IMR-90 (cell line): ENCODE data around the gene FLT1. TPM values are rescaled to one million over a fixed set of nuclear protein-coding genes. Genes with fewer than 3 reads are reported as not detected.

Experiments
- ATAC-seq: fragments of 200-7000 bp; cut with Tn5 transposase; 2 replicates; pipeline ENCODE4 v1.9.1; 2020; ENCODE audit warnings: low read depth, mild to moderate bottlenecking, moderate library complexity
- BruUV-seq: library from RNA; stranded (reverse); fragments of 400-500 nt; replicated peaks from 2 replicates; lab custom pipeline; 2021; lab: Mats Ljungman, UMichigan
- CTCF ChIA-PET: fragments of 300-600 bp; formaldehyde crosslinking; extraction: SDS; loops from one replicate; lab custom pipeline; 2021; ENCODE audit warnings: antibody characterized with exemption; lab: Yijun Ruan, JAX
- POLR2A ChIA-PET: fragments of 300-600 bp; sonication (Branson Sonifier 250); formaldehyde crosslinking; loops from one replicate; lab custom pipeline; 2022; ENCODE audit warnings: antibody characterized with exemption; ENCODE audit not compliant: unreplicated experiment; lab: Charles Lee
- DNase-seq: peaks from one replicate; pipeline ENCODE4 v3.0.0; 2013
- H2AFZ ChIP-seq: replicated peaks from 2 replicates; pipeline ENCODE3; 2013; ENCODE audit warnings: low read length, mild to moderate bottlenecking; ENCODE audit not compliant: poor library complexity
- H2AK5ac ChIP-seq: 2 replicates; pipeline ENCODE4 v1.6.1; 2013; ENCODE audit warnings: low read depth, low read length, inconsistent platforms
- H2AK9ac ChIP-seq: replicated peaks from 2 replicates; pipeline ENCODE3; 2013; ENCODE audit warnings: mild to moderate bottlenecking, low read depth, low read length, moderate library complexity; ENCODE audit not compliant: poor library complexity
- H2BK120ac ChIP-seq: 2 replicates; pipeline ENCODE4 v1.6.1; 2013; ENCODE audit warnings: low read depth, low read length, inconsistent platforms
- H2BK15ac ChIP-seq: 3 replicates; pipeline ENCODE4 v1.6.1; 2013; ENCODE audit warnings: low read depth, low read length, inconsistent platforms
- H2BK20ac ChIP-seq: 2 replicates; pipeline ENCODE4 v1.6.1; 2013; ENCODE audit warnings: low read depth, mild to moderate bottlenecking, inconsistent platforms, low read length, moderate library complexity
- H2BK5ac ChIP-seq: 2 replicates; pipeline ENCODE4 v1.6.1; 2013; ENCODE audit warnings: mild to moderate bottlenecking, low read depth, low read length, inconsistent platforms; ENCODE audit not compliant: poor library complexity, severe bottlenecking
- H3K14ac ChIP-seq: replicated peaks from 2 replicates; pipeline ENCODE4 v1.6.1; 2013; ENCODE audit warnings: low read depth, low read length, inconsistent platforms
- H3K18ac ChIP-seq: 2 replicates; pipeline ENCODE4 v1.6.1; 2013; ENCODE audit warnings: low read depth, low read length, control low read depth
- H3K23ac ChIP-seq: 2 replicates; pipeline ENCODE4 v1.6.1; 2013; ENCODE audit warnings: low read depth, low read length, inconsistent platforms
- H3K27ac ChIP-seq: 2 replicates; pipeline ENCODE4 v1.5.1; 2013; ENCODE audit warnings: mild to moderate bottlenecking, control low read depth, low read length; ENCODE audit not compliant: insufficient read depth
- H3K27me3 ChIP-seq: 2 replicates; pipeline ENCODE4 v1.6.1; 2013; ENCODE audit warnings: low read length; ENCODE audit not compliant: control insufficient read depth, insufficient read depth
- H3K36me3 ChIP-seq: 2 replicates; pipeline ENCODE4 v1.6.1; 2013; ENCODE audit warnings: low read length, mixed read lengths; ENCODE audit not compliant: control insufficient read depth, insufficient read depth
- H3K4ac ChIP-seq: 2 replicates; pipeline ENCODE4 v1.6.1; 2013; ENCODE audit warnings: low read depth, low read length, inconsistent platforms
- H3K4me1 ChIP-seq: 2 replicates; pipeline ENCODE4 v1.6.1; 2013; ENCODE audit warnings: low read length, mixed read lengths; ENCODE audit not compliant: control insufficient read depth, insufficient read depth
- H3K4me2 ChIP-seq: 2 replicates; pipeline ENCODE4 v1.6.1; 2013; ENCODE audit warnings: low read depth, mild to moderate bottlenecking, control low read depth, low read length, moderate library complexity
- H3K4me3 ChIP-seq: 2 replicates; pipeline ENCODE4 v1.5.1; 2013; ENCODE audit warnings: low read depth, mild to moderate bottlenecking, control low read depth, low read length, moderate library complexity; ENCODE audit not compliant: insufficient read depth
- H3K56ac ChIP-seq: 2 replicates; pipeline ENCODE4 v1.6.1; 2013; ENCODE audit warnings: low read length, inconsistent platforms; ENCODE audit not compliant: insufficient read depth; ENCODE audit errors: extremely low read depth
- H3K79me1 ChIP-seq, 2 experiments: 2 replicates each; pipeline ENCODE4 v1.6.1; 2013; ENCODE audit warnings: low read length in 2 of 2, inconsistent platforms in 1 of 2, low read depth in 1 of 2
- H3K9ac ChIP-seq: 2 replicates; pipeline ENCODE4 v1.6.1; 2013; ENCODE audit warnings: low read depth, low read length, control low read depth
- H3K9me1 ChIP-seq: 2 replicates; pipeline ENCODE4 v1.6.1; 2013; ENCODE audit warnings: low read length, inconsistent platforms; ENCODE audit not compliant: insufficient read depth
- H3K9me3 ChIP-seq: 2 replicates; pipeline ENCODE4 v1.6.1; 2013; ENCODE audit warnings: low read length; ENCODE audit not compliant: control insufficient read depth, insufficient read depth
- H4K20me1 ChIP-seq: 2 replicates; pipeline ENCODE4 v1.6.1; 2013; ENCODE audit warnings: low read length, inconsistent platforms; ENCODE audit not compliant: insufficient read depth
- H4K5ac ChIP-seq: 2 replicates; pipeline ENCODE4 v1.6.1; 2013; ENCODE audit warnings: mild to moderate bottlenecking, low read depth, low read length, control low read depth
- H4K8ac ChIP-seq, 2 experiments: 2 replicates each; pipeline ENCODE4 v1.6.1; 2013; ENCODE audit warnings: low read depth in 2 of 2, low read length in 2 of 2, control low read depth in 1 of 2, inconsistent platforms in 1 of 2
- H4K91ac ChIP-seq: 2 replicates; pipeline ENCODE4 v1.6.1; 2013; ENCODE audit warnings: low read depth, low read length, inconsistent platforms; ENCODE audit not compliant: insufficient read depth
- BHLHE40 ChIP-seq: fragments of 150-350 bp; IDR thresholded peaks from 2 replicates; pipeline ENCODE4 v1.6.1; 2016; ENCODE audit warnings: mild to moderate bottlenecking, low read depth, low read length
- CEBPB ChIP-seq: IDR thresholded peaks from 2 replicates; pipeline ENCODE4 v1.6.1; 2012; ENCODE audit warnings: low read depth, low read length, improper control_type of control experiment
- CHD1 ChIP-seq: IDR thresholded peaks from 2 replicates; pipeline ENCODE4 v1.6.1; 2012; ENCODE audit warnings: low read depth, low read length, improper control_type of control experiment
- ELK1 ChIP-seq: fragments of 150-350 bp; IDR thresholded peaks from 2 replicates; pipeline ENCODE4 v1.6.1; 2016; ENCODE audit warnings: low read depth, mild to moderate bottlenecking, low read length, moderate library complexity, borderline replicate concordance
- FOS ChIP-seq: fragments of 150-350 bp; IDR thresholded peaks from 2 replicates; pipeline ENCODE4 v1.6.1; 2016; ENCODE audit warnings: low read depth, low read length
- MAFK ChIP-seq: IDR thresholded peaks from 2 replicates; pipeline ENCODE4 v1.6.1; 2012; ENCODE audit warnings: low read depth, low read length, improper control_type of control experiment
- MAZ ChIP-seq: IDR thresholded peaks from 2 replicates; pipeline ENCODE4 v1.6.1; 2012; ENCODE audit warnings: low read depth, mild to moderate bottlenecking, low read length, improper control_type of control experiment, moderate library complexity, borderline replicate concordance
- MXI1 ChIP-seq: IDR thresholded peaks from 2 replicates; pipeline ENCODE4 v1.6.1; 2012; ENCODE audit warnings: low read depth, mild to moderate bottlenecking, low read length, moderate library complexity, borderline replicate concordance
- NFE2L2 ChIP-seq: fragments of 150-350 bp; IDR thresholded peaks from 2 replicates; pipeline ENCODE4 v1.6.1; 2016; ENCODE audit warnings: low read depth, mild to moderate bottlenecking, low read length
- POLR2A ChIP-seq: IDR thresholded peaks from 2 replicates; pipeline ENCODE4 v1.6.1; 2012; ENCODE audit warnings: mild to moderate bottlenecking, low read depth, low read length
- RAD21 ChIP-seq: IDR thresholded peaks from 2 replicates; pipeline ENCODE4 v1.6.1; 2012; ENCODE audit warnings: low read length, improper control_type of control experiment
- RCOR1 ChIP-seq: IDR thresholded peaks from 2 replicates; pipeline ENCODE4 v1.6.1; 2012; ENCODE audit warnings: mild to moderate bottlenecking, low read length, improper control_type of control experiment; ENCODE audit not compliant: insufficient replicate concordance
- RFX5 ChIP-seq: IDR thresholded peaks from 2 replicates; pipeline ENCODE4 v1.8.0; 2012; ENCODE audit warnings: low read depth, mild to moderate bottlenecking, low read length, moderate library complexity
- SMC3 ChIP-seq: fragments of 150-350 bp; IDR thresholded peaks from 2 replicates; pipeline ENCODE4 v1.6.1; 2016; ENCODE audit warnings: low read depth, mild to moderate bottlenecking, antibody characterized with exemption, low read length, moderate library complexity
- WGBS, 2 experiments: methylation state at CpG; one replicate each; pipeline versions ENCODE4 v1.1.5 to v1.1.7; 2013; ENCODE audit warnings: missing lambda C conversion rate in 2 of 2; ENCODE audit not compliant: insufficient read length in 1 of 2; ENCODE audit errors: extremely low coverage in 2 of 2; 5-methylcytosine and 5-hydroxymethylcytosine counted together
- dilution Hi-C: fragments of 300-500 bp; cut with HindIII; formaldehyde crosslinking; loops from one replicate; pipeline ENCODE4 v1.14.3; 2018; ENCODE audit warnings: low sequenced_read_pairs; ENCODE audit not compliant: unreplicated experiment
- in situ Hi-C: fragments of 300-500 bp; cut with MboI; formaldehyde crosslinking; loops from 3 replicates; pipeline ENCODE4 v1.14.3; 2019; ENCODE audit warnings: low sequenced_read_pairs, inconsistent platforms, mixed read lengths
- intact Hi-C: fragments of 100-400 bp; cut with micrococcal nuclease; formaldehyde crosslinking; loops from 2 replicates; pipeline ENCODE4 v1.10.0; 2022
- polyA plus RNA-seq, 3 experiments: library from polyadenylated mRNA; depleted of rRNA; stranded (reverse); fragments of >200 nt; gene quantifications; 2 replicates each; pipeline ENCODE4 v1.2.3, GENCODE V29; 2012; ENCODE audit warnings: low replicate concordance in 1 of 3
- total RNA-seq: library from RNA; depleted of rRNA; stranded (reverse); fragments of >200 nt; gene quantifications from 2 replicates; pipeline ENCODE4 v1.2.3, GENCODE V29; 2012
- TF ChIP-seq, protein P1 (sequence below): fragments of 150-350 bp; IDR thresholded peaks from 2 replicates; pipeline ENCODE4 v1.6.1; 2017; ENCODE audit warnings: mild to moderate bottlenecking, antibody characterized with exemption, low read length, low read depth
- TF ChIP-seq, protein P2 (sequence below): conservative IDR thresholded peaks from 2 replicates; pipeline ENCODE4 v1.5.1; 2012; ENCODE audit warnings: mild to moderate bottlenecking, low read depth, low read length, improper control_type of control experiment

Gene FLT1
- total and polyA plus RNA-seq, 2 of the 4 experiments (the other 2 are of a cell fraction): 4.5 to 10.4 TPM

DNA sequence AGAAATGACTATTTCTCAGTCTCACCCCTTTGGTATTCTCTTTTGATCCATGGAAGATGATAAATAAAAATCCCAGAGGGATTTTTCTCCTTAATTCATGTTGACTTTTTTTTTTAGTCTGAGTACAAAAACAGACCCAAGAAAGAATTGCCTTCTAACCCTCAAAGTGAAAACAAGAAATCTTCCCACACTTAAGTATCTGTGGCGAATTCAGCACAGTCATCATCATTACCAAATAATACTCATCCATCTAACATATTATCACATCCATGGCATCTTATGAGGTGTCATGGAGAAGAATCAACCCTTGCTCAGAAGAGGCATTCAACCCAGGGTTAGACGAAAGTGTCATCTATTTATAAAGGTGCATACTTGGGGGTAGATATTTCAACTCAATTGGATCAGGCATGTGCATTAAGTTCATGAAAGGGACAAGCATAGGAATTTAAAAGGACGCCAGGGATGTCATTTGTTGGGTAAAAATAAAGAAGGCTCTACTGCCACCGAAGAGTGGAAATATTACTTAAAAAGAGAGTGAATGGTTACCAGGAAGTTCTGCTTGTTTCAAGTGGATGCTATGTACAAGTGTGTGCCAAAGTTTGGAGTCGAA is 101.9 kb downstream of the FLT1 start:
- H3K27me3 ChIP-seq: no peaks in the 10 kb centered on the region
- no peak for DNase-seq
- no peak overlapping the region for H2BK20ac ChIP-seq
- no peak overlapping the region for H3K9ac ChIP-seq
- in situ Hi-C loops (no loop called here), dilution Hi-C loops (no loop called here), intact Hi-C loops (loop anchor here (1.0 kb wide), 1 partner anchor 26 kb away; no protein-coding TSS in a partner anchor)
- 57% methylated on average over 1 of the region's 5 CpGs; no CpG with 5 or more reads in 1 of the 2 experiments for WGBS, 2 experiments
- no peaks in the 10 kb centered on the region for H3K36me3 ChIP-seq
- H3K4me3 ChIP-seq: no peak overlapping the region
- H3K9me3 ChIP-seq: no peaks in the 10 kb centered on the region
- H3K27ac ChIP-seq: no peak overlapping the region
- no peak overlapping the region for H4K8ac ChIP-seq
- H2AFZ ChIP-seq: no peak overlapping the region
- H3K18ac ChIP-seq: no peak overlapping the region
- no peak overlapping the region for H2AK9ac ChIP-seq
- no TSS peak for BruUV-seq
- no peaks in the 10 kb centered on the region for H4K20me1 ChIP-seq
- H2BK15ac ChIP-seq: no peak overlapping the region
- H3K9me1 ChIP-seq: peaks cover 10% of the 10 kb centered on the region
- H2BK5ac ChIP-seq: no peak overlapping the region
- no peak overlapping the region for H4K5ac ChIP-seq
- ATAC-seq: no peak
- no peak overlapping the region for H3K4me2 ChIP-seq
- CTCF ChIA-PET: interaction anchor here (0.6 to 1.0 kb wide), 3 partner anchors 8 to 89 kb away, joined by 3 to 6 read pairs (median 4); no protein-coding TSS in a partner anchor
- no peak overlapping the region for H2AK5ac ChIP-seq
- H4K91ac ChIP-seq: no peak overlapping the region
- H3K56ac ChIP-seq: no peak overlapping the region
- peaks cover 0 to 3% of the 10 kb centered on the region in 2 experiments; a peak in 2 of 4 replicates for H3K79me1 ChIP-seq
- POLR2A ChIA-PET: no interaction called here
- no peak overlapping the region for H3K23ac ChIP-seq
- no peak overlapping the region for H2BK120ac ChIP-seq
- no peak overlapping the region for H3K14ac ChIP-seq
- no peak overlapping the region for H3K4ac ChIP-seq
- H3K4me1 ChIP-seq: peaks cover 8% of the 10 kb centered on the region; the same call in 1 of the 2 replicates
- TF ChIP-seq MAZ (no peak), CHD1 (no peak), RAD21 (no peak), SMC3 (no peak), RCOR1 (no peak), CEBPB (no peak), ELK1 (no peak), POLR2A (no peak), RFX5 (no peak), MXI1 (no peak), BHLHE40 (no peak), NFE2L2 (no peak), FOS (no peak), MAFK (no peak)
- TF ChIP-seq, protein P1, sequence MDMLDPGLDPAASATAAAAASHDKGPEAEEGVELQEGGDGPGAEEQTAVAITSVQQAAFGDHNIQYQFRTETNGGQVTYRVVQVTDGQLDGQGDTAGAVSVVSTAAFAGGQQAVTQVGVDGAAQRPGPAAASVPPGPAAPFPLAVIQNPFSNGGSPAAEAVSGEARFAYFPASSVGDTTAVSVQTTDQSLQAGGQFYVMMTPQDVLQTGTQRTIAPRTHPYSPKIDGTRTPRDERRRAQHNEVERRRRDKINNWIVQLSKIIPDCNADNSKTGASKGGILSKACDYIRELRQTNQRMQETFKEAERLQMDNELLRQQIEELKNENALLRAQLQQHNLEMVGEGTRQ: no peak
- TF ChIP-seq, protein P2, sequence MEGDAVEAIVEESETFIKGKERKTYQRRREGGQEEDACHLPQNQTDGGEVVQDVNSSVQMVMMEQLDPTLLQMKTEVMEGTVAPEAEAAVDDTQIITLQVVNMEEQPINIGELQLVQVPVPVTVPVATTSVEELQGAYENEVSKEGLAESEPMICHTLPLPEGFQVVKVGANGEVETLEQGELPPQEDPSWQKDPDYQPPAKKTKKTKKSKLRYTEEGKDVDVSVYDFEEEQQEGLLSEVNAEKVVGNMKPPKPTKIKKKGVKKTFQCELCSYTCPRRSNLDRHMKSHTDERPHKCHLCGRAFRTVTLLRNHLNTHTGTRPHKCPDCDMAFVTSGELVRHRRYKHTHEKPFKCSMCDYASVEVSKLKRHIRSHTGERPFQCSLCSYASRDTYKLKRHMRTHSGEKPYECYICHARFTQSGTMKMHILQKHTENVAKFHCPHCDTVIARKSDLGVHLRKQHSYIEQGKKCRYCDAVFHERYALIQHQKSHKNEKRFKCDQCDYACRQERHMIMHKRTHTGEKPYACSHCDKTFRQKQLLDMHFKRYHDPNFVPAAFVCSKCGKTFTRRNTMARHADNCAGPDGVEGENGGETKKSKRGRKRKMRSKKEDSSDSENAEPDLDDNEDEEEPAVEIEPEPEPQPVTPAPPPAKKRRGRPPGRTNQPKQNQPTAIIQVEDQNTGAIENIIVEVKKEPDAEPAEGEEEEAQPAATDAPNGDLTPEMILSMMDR: no peak
